Glutamatergic neuron (in vitro differentiated cells): Measurements from ENCODE around the gene CCNT1. TPM values are rescaled to one million over a fixed set of nuclear protein-coding genes. Genes with fewer than 3 reads are reported as not detected.
"Not testable (repeated sequence)": the region's sequence is repeated elsewhere in the genome, so short reads cannot be mapped to it uniquely, and the experiment has no call there.

Source experiments
- DNase-seq: peaks from one replicate; pipeline ENCODE4 v3.0.0; 2022
- H3K27ac Mint-ChIP-seq: one replicate; pipeline ENCODE4 v1.8.0; 2020; ENCODE audit warnings: mild to moderate bottlenecking, mixed read lengths, inconsistent platforms; ENCODE audit not compliant: unreplicated experiment
- H3K27me3 Mint-ChIP-seq: one replicate; pipeline ENCODE4 v1.8.0; 2020; ENCODE audit warnings: mild to moderate bottlenecking, moderate library complexity, mixed read lengths, inconsistent platforms; ENCODE audit not compliant: unreplicated experiment
- H3K36me3 Mint-ChIP-seq: one replicate; pipeline ENCODE4 v1.8.0; 2020; ENCODE audit warnings: mild to moderate bottlenecking, mixed read lengths, inconsistent platforms; ENCODE audit not compliant: unreplicated experiment
- H3K4me1 Mint-ChIP-seq: one replicate; pipeline ENCODE4 v1.8.0; 2020; ENCODE audit warnings: mild to moderate bottlenecking, low read depth, mixed read lengths, inconsistent platforms; ENCODE audit not compliant: unreplicated experiment
- H3K4me3 Mint-ChIP-seq: one replicate; pipeline ENCODE4 v1.8.0; 2020; ENCODE audit warnings: mild to moderate bottlenecking, mixed read lengths, inconsistent platforms; ENCODE audit not compliant: unreplicated experiment
- H3K9me3 Mint-ChIP-seq: one replicate; pipeline ENCODE4 v1.8.0; 2020; ENCODE audit warnings: mild to moderate bottlenecking, moderate library complexity, mixed read lengths, inconsistent platforms; ENCODE audit not compliant: unreplicated experiment
- total RNA-seq: library from RNA; stranded (reverse); fragmentation: NEBNext Ultra II Directional; extraction: Animal tissue kit (Norgen Biotek cat#: 25700); gene quantifications from one replicate; pipeline ENCODE4 v1.2.1, GENCODE V29; 2021; ENCODE audit not compliant: unreplicated experiment
- TF ChIP-seq, protein P1 (sequence below): fragments of 200-600 bp; sonication (generic); IDR thresholded peaks from one replicate; pipeline ENCODE4 v1.5.0; 2021; ENCODE audit not compliant: partially characterized antibody, unreplicated experiment

Gene CCNT1
- total RNA-seq, 1 donor from 2014 or later = 42.5 TPM

DNA sequence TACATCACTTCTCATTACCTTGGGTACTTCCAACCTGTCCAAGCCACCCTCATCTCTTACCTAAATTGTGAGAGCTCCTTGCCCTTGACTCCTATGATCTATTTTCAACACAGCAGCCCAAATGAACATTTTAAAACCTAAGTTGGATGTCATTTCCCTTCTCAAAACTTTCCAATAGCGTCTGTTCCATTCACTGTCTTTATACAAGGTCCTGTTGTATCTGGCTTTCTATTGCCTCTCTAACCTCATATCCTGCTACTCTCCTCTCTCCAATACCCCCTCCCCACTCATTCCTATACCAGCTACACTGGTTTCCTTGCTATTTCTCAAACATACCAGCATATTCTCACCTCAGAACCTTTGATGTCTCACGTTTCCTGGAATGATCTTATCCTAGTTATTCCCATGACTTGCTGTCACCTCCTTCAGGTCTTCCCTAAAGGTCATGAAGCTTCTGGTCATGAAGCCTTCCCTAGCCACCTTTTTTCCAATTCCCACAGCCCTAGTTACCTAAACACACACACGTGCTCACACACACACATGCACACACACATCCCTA lies 30.4 kb downstream of the CCNT1 start:
- Mint-ChIP-seq H3K4me3 (no peak overlapping the region), H3K27ac (no peak overlapping the region), H3K36me3 (peaks cover 3% of the 10 kb centered on the region), H3K9me3 (peaks cover 9% of the 10 kb centered on the region), H3K27me3 (no peaks in the 10 kb centered on the region), H3K4me1 (no peaks in the 10 kb centered on the region)
- DNase-seq = no peak
- TF ChIP-seq, protein P1, sequence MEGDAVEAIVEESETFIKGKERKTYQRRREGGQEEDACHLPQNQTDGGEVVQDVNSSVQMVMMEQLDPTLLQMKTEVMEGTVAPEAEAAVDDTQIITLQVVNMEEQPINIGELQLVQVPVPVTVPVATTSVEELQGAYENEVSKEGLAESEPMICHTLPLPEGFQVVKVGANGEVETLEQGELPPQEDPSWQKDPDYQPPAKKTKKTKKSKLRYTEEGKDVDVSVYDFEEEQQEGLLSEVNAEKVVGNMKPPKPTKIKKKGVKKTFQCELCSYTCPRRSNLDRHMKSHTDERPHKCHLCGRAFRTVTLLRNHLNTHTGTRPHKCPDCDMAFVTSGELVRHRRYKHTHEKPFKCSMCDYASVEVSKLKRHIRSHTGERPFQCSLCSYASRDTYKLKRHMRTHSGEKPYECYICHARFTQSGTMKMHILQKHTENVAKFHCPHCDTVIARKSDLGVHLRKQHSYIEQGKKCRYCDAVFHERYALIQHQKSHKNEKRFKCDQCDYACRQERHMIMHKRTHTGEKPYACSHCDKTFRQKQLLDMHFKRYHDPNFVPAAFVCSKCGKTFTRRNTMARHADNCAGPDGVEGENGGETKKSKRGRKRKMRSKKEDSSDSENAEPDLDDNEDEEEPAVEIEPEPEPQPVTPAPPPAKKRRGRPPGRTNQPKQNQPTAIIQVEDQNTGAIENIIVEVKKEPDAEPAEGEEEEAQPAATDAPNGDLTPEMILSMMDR = no peak

DNA sequence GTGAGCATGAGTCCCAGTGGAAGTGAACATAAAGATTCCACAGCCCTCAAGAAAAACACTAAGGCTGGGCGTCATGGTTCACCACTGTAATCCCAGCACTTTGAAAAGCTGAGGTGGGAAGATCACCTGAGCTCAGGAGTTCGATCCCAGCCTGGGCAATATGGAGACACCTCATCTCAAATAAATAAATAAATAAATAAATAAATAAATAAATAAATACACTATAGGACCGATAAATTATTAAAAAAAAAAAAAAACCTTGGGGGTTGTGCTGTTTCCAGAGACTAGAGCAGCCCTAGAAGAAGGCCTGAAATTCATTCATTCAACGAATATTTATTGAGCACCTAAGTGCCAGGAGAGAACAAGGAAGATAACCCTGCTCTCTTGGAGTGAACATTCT lies 33.0 kb downstream of the CCNT1 start:
- DNase-seq = no peak
- Mint-ChIP-seq H3K9me3 (peaks cover 9% of the 10 kb centered on the region), H3K4me3 (no peak overlapping the region), H3K4me1 (peaks cover 13% of the 10 kb centered on the region), H3K27ac (no peak overlapping the region), H3K27me3 (no peaks in the 10 kb centered on the region), H3K36me3 (peaks cover 3% of the 10 kb centered on the region)
- TF ChIP-seq, protein P1 = no peak

DNA sequence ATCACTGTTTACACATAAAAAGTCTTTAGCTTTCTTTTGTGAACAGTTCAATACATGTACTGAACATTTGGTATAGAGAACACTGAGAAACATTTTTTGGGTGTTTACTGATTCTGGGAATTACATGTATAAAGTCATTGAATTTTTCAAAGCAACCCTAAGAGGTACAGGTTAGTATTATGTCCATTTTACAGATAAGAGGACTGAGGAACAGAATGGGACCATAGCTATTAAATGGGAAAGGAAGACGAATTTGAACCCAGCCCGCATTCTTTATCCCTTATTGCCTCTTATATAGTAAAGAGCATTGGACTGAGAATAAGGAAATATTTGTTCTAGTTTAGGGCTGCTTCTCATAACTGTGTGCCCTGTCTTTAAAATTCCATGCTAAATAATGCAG lies 33.6 kb downstream of the CCNT1 start:
- TF ChIP-seq, protein P1 = no peak
- no peaks in the 10 kb centered on the region for H3K27me3 Mint-ChIP-seq
- peaks cover 9% of the 10 kb centered on the region for H3K9me3 Mint-ChIP-seq
- H3K4me3 Mint-ChIP-seq = peak overlapping the region; percentile 100
- H3K4me1 Mint-ChIP-seq = peaks cover 15% of the 10 kb centered on the region
- peaks cover 3% of the 10 kb centered on the region for H3K36me3 Mint-ChIP-seq
- H3K27ac Mint-ChIP-seq = no peak overlapping the region
- no peak for DNase-seq

DNA sequence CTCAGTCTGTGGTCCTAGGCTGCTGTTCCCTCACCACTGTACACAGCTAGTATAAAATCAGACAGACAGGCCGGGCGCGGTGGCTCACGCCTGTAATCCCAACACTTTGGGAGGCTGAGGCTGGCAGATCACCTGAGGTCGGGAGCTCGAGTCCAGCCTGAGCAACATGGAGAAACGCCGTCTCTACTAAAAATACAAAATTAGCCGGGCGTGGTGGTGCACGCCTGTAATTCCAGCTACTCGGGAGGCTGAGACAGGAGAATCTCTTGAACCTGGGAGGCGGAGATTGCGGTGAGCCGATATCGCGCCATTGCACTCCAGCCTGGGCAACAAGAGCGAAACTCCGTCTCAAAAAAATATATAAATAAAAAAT lies 34.0 kb downstream of the CCNT1 start:
- Mint-ChIP-seq H3K4me3 (peak overlapping the region; percentile 100), H3K4me1 (peaks cover 17% of the 10 kb centered on the region)
- not testable (repeated sequence) for H3K36me3 Mint-ChIP-seq, DNase-seq, H3K27ac Mint-ChIP-seq, H3K9me3 Mint-ChIP-seq, H3K27me3 Mint-ChIP-seq

DNA sequence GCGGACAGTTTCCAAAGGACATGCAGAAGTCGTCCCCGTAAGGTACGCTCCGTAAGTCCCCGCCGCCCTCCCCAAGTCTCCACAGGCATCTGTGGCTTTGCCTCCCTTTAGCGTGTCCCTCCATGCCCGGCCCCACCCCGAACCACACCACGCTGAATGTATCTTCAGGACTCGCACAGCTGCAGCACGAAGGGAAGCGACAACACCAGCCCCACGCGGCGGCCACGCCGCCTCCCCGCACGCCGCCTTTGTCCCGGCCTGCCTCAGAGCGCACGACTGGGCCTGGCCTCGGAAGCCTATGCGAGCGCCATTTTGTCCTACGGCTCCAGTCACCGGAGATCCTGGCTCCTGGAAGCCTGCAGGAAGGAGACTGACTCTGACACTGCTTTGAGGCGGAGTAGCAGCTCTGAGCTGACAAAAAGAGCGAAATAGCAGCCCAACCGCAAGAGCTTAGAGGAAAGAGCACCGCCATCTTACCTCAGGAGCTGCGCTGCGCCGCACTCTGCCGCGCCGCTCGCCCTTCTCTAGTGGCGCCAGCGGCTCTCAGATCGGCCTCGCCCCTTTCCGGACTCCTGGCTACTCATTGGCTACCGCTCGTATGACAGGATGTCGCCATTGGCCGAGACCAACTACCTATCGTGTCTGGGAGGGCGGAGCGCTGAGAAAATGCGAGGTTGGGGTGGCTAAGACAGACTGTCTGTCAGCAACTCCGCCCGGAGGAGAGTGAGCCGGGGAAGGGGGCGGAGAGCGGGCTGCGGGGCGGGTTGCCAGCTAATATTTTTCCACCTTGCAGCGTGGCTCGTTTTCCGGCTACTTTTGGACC lies 34.6 kb downstream of the CCNT1 start, which contains the start of gene KANSL2:
KANSL2 (minus strand) TSS at position 529 of the 823 bp plus-strand sequence. CDS start 606 bp downstream, outside the sequence.
- TF ChIP-seq, protein P1 = no peak
- Mint-ChIP-seq H3K9me3 (peaks cover 9% of the 10 kb centered on the region), H3K27ac (peak within 1 kb of the TSS; percentile 99), H3K4me3 (peak within 1 kb of the TSS; percentile 100), H3K4me1 (peaks cover 17% of the 10 kb centered on the region), H3K36me3 (peaks cover 3% of the 10 kb centered on the region), H3K27me3 (no peaks in the 10 kb centered on the region)
- DNase-seq = peak; percentile 96
